Body of pancreas (tissue), 4 donors: Measurements from ENCODE around the gene PIK3R4.

Source experiments
- CTCF ChIP-seq, 7 experiments: fragments of 450-650 bp in 4 of 7; fragments of 200-600 bp in 3 of 7; sonication (generic) in 3 of 7; IDR thresholded peaks; one replicate each; pipeline ENCODE4 v1.5.1; 2016 to 2019; ENCODE audit warnings: antibody characterized with exemption in 7 of 7
- POLR2A ChIP-seq, 3 donors: fragments of 450-650 bp; IDR thresholded peaks; one replicate each; pipeline ENCODE4 v1.6.1; 2016; ENCODE audit warnings: antibody characterized with exemption in 3 of 3, mild to moderate bottlenecking in 2 of 3

- TF ChIP-seq POLR2A (IDR thresholded peaks at IDR 0.05) (no peak), CTCF (IDR thresholded peaks at IDR 0.05) (no peak)
These were observed 86.7 kb downstream of the PIK3R4 start for GRCh38 chr3:130659911-130660310.
